Testis (tissue), 2 donors: ENCODE data around the gene OR52M1.

Experiments used
- POLR2A ChIP-seq: fragments of 450-650 bp; IDR thresholded peaks from one replicate; pipeline ENCODE4 v1.6.1; 2017; ENCODE audit warnings: antibody characterized with exemption, mild to moderate bottlenecking, moderate library complexity
- TF ChIP-seq, protein P1 (sequence below), 3 experiments: fragments of 450-650 bp in 2 of 3; fragments of 200-600 bp in 1 of 3; sonication (generic) in 1 of 3; IDR thresholded peaks; one replicate each; pipeline ENCODE4 v1.5.1; 2016 to 2019; ENCODE audit warnings: antibody characterized with exemption in 3 of 3, mild to moderate bottlenecking in 2 of 3, moderate library complexity in 1 of 3

- TF ChIP-seq, protein P1, sequence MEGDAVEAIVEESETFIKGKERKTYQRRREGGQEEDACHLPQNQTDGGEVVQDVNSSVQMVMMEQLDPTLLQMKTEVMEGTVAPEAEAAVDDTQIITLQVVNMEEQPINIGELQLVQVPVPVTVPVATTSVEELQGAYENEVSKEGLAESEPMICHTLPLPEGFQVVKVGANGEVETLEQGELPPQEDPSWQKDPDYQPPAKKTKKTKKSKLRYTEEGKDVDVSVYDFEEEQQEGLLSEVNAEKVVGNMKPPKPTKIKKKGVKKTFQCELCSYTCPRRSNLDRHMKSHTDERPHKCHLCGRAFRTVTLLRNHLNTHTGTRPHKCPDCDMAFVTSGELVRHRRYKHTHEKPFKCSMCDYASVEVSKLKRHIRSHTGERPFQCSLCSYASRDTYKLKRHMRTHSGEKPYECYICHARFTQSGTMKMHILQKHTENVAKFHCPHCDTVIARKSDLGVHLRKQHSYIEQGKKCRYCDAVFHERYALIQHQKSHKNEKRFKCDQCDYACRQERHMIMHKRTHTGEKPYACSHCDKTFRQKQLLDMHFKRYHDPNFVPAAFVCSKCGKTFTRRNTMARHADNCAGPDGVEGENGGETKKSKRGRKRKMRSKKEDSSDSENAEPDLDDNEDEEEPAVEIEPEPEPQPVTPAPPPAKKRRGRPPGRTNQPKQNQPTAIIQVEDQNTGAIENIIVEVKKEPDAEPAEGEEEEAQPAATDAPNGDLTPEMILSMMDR (IDR thresholded peaks at IDR 0.05): no peak
- no peak for TF ChIP-seq POLR2A
Measured at GRCh38 chr11:4589017-4589416, 44.0 kb downstream of the OR52M1 start.
